ENCODE measurements around the gene MLPH. TPM values are rescaled to one million over a fixed set of nuclear protein-coding genes. Genes with fewer than 3 reads are reported as not detected.
A peak's percentile ranks its signal among the peaks of the same experiment; 100 is the strongest.

The MLPH gene
- total and polyA plus RNA-seq, 7 donors, result 0.91 to 7.8 (median 2.4) TPM

- Histone ChIP-seq H3K27ac (peak overlapping the region; percentile 41), H3K27me3 (ENCODE audit: insufficient read depth in 3 of 3, low read length in 2 of 3) (peaks cover 0 to under 1% (median 0%) of the 10 kb centered on the region in 3 donors), H3K4me1 (peaks cover 18% of the 10 kb centered on the region), H3K9me3 (no peaks in the 10 kb centered on the region), H3K4me3 (no peak overlapping the region), H3K36me3 (ENCODE audit: insufficient read depth in 1 of 2, low read depth in 1 of 2) (no peaks in the 10 kb centered on the region)
- 72 to 92% (median 77%) methylated on average over 8 of the region's 8 CpGs for WGBS, 3 donors
- ATAC-seq (no peak), DNase-seq (no peak)
- intact Hi-C loops (cut with DNase I), result loop anchor here (5.0 to 10.0 kb wide), 2 partner anchors 50 to 317 kb away; no protein-coding TSS in a partner anchor
- TF ChIP-seq, protein P1, sequence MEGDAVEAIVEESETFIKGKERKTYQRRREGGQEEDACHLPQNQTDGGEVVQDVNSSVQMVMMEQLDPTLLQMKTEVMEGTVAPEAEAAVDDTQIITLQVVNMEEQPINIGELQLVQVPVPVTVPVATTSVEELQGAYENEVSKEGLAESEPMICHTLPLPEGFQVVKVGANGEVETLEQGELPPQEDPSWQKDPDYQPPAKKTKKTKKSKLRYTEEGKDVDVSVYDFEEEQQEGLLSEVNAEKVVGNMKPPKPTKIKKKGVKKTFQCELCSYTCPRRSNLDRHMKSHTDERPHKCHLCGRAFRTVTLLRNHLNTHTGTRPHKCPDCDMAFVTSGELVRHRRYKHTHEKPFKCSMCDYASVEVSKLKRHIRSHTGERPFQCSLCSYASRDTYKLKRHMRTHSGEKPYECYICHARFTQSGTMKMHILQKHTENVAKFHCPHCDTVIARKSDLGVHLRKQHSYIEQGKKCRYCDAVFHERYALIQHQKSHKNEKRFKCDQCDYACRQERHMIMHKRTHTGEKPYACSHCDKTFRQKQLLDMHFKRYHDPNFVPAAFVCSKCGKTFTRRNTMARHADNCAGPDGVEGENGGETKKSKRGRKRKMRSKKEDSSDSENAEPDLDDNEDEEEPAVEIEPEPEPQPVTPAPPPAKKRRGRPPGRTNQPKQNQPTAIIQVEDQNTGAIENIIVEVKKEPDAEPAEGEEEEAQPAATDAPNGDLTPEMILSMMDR (IDR thresholded peaks at IDR 0.05), result no peak
Measured at GRCh38 chr2:237472187-237472712, 14.8 kb upstream of the MLPH start.

- H3K9me3 ChIP-seq, result no peaks in the 10 kb centered on the region
- peaks cover 0 to 8% (median 0%) of the 10 kb centered on the region in 3 donors for H3K27me3 ChIP-seq (ENCODE audit: insufficient read depth in 3 of 3, low read length in 2 of 3)
- no peaks in the 10 kb centered on the region for H3K36me3 ChIP-seq (ENCODE audit: insufficient read depth in 1 of 2, low read depth in 1 of 2)
- DNase-seq (no peak), ATAC-seq (no peak)
- no peak overlapping the region for H3K27ac ChIP-seq
- intact Hi-C loops (cut with DNase I), result loop anchor here (5.0 to 10.0 kb wide), 2 partner anchors 51 to 318 kb away; no protein-coding TSS in a partner anchor
- WGBS, 3 donors, result 92 to 94% (median 92%) methylated on average over 27 of the region's 27 CpGs
- peaks cover 18% of the 10 kb centered on the region for H3K4me1 ChIP-seq
- TF ChIP-seq, protein P1 (IDR thresholded peaks at IDR 0.05), result no peak
- no peak overlapping the region for H3K4me3 ChIP-seq
Measured at GRCh38 chr2:237472909-237473877, 13.9 kb upstream of the MLPH start.

- TF ChIP-seq, protein P1 (IDR thresholded peaks at IDR 0.05), result no peak
- intact Hi-C loops (cut with DNase I), result loop anchor here (2.0 to 10.0 kb wide), 4 partner anchors 52 to 379 kb away; no protein-coding TSS in a partner anchor
Measured at GRCh38 chr2:237473878-237474441, 13.1 kb upstream of the MLPH start.

DNA sequence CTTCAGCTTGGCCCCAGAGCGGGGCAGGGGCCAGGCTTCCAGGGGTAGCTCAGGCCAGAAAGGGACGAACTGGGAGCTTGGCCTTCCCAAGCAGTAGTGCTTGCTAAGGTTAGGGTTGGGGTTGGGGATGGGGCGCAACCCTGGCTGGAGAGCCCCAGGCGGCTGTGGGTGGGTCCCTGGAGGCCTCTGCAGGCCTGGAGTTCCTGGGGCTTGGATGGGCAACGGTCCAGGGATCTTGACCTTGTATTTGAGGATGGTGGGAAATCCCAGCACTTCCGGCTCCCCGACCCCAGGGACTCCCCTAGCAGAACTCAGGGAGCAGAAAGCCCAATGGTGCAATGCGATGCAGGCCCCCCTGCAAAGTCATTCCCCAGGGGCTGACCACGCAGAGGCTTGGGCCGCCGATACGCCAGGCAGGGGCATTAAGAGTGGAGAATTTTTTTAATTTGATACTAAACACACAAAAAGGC lies 12.6 kb upstream of the MLPH start:
- H3K27ac ChIP-seq, result peak overlapping the region; percentile 90
- H3K9me3 ChIP-seq, result no peaks in the 10 kb centered on the region
- TF ChIP-seq, protein P1 (IDR thresholded peaks at IDR 0.05), result no peak
- ATAC-seq (peak in 1 of 4 donors; percentile 4), DNase-seq (peak; percentile 41 to 74)
- WGBS, 3 donors, result 57 to 66% (median 65%) methylated on average over 12 of the region's 12 CpGs
- H3K36me3 ChIP-seq (ENCODE audit: insufficient read depth in 1 of 2, low read depth in 1 of 2), result no peaks in the 10 kb centered on the region
- H3K4me3 ChIP-seq, result peak overlapping the region; percentile 90
- H3K4me1 ChIP-seq, result peaks cover 18% of the 10 kb centered on the region
- peaks cover 0 to 8% (median 0%) of the 10 kb centered on the region in 3 donors for H3K27me3 ChIP-seq (ENCODE audit: insufficient read depth in 3 of 3, low read length in 2 of 3)
- intact Hi-C loops (cut with DNase I), result loop anchor here (2.0 to 10.0 kb wide), 4 partner anchors 52 to 380 kb away; no protein-coding TSS in a partner anchor

More at GRCh38 chr2:237473878-237474441, 13.1 kb upstream of the MLPH start:
- Histone ChIP-seq H3K36me3 (ENCODE audit: insufficient read depth in 1 of 2, low read depth in 1 of 2) (no peaks in the 10 kb centered on the region), H3K4me1 (peaks cover 18% of the 10 kb centered on the region), H3K9me3 (no peaks in the 10 kb centered on the region), H3K4me3 (no peak overlapping the region), H3K27me3 (ENCODE audit: insufficient read depth in 3 of 3, low read length in 2 of 3) (peaks cover 0 to 8% (median 0%) of the 10 kb centered on the region in 3 donors), H3K27ac (peak overlapping the region; percentile 90)
- WGBS, 3 donors, result 75 to 80% (median 78%) methylated on average over 11 of the region's 11 CpGs
- DNase-seq, result no peak
- ATAC-seq, result no peak

Data from psoas muscle (tissue), 8 donors.